H1 (cell line): ENCODE data around the gene RAI14. TPM values are rescaled to one million over a fixed set of nuclear protein-coding genes. Genes with fewer than 3 reads are reported as not detected.

Source experiments
- polyA plus RNA-seq, 7 experiments: library from polyadenylated mRNA; depleted of rRNA in 3 of 7; stranded (reverse) in 5 of 7; unstranded in 2 of 7; fragments of >200 nt in 5 of 7; fragments of 200-250 nt in 2 of 7; gene quantifications; 1 replicate in 5 of 7; 2 replicates in 1 of 7; 4 replicates in 1 of 7; pipeline versions ENCODE4 v1.2.1 to v1.2.3, GENCODE V29; 2011 to 2013; ENCODE audit warnings: missing spikeins in 2 of 7, mixed read lengths in 2 of 7
- total RNA-seq: library from RNA; stranded (reverse); fragmentation: NEBNext Ultra II Directional; extraction: Animal tissue kit (Norgen Biotek cat#: 25700); gene quantifications from 2 replicates; pipeline ENCODE4 v1.2.1, GENCODE V29; 2021

The RAI14 gene
- total and polyA plus RNA-seq, 2 of the 8 experiments (the other 6 are each of a cell fraction or from before 2014, with no cell fraction given), result 48.4 to 210 TPM

Other genes with a start within 250 kb of the RAI14 start
- 1.2 and 2.4 TPM in 2 replicates for gene TTC23L, start 182.8 kb downstream of the RAI14 start, total RNA-seq
- 0.39 and 1.1 TPM in 2 replicates for gene TTC23L, start 182.8 kb downstream of the RAI14 start, polyA plus RNA-seq (2011; rRNA removed)